Body of pancreas (tissue), 4 donors: Measurements from ENCODE around the gene PECR.

ENCODE experiments used
- CTCF ChIP-seq, 7 experiments: fragments of 450-650 bp in 4 of 7; fragments of 200-600 bp in 3 of 7; sonication (generic) in 3 of 7; IDR thresholded peaks; one replicate each; pipeline ENCODE4 v1.5.1; 2016 to 2019; ENCODE audit warnings: antibody characterized with exemption in 7 of 7
- POLR2A ChIP-seq, 3 donors: fragments of 450-650 bp; IDR thresholded peaks; one replicate each; pipeline ENCODE4 v1.6.1; 2016; ENCODE audit warnings: antibody characterized with exemption in 3 of 3, mild to moderate bottlenecking in 2 of 3

DNA sequence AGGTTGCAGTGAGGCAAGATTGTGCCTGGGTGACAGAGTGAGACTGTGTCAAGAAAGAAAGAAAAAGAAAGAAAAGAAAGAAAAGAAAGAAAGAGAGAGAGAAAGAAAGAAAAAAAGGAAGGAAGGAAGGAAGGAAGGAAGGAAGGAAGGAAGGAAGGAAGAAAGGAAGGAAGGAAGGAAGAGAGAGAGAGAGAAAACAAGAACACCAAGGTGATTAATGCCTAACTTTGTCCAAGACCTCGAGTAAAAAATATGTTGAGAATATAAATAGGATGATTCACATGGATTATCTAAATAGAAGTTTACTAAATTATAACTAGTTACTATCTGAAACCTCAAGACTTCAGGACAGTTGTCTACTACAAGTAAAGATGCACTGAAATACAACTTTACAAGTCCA is 7.2 kb downstream of the PECR start:
- no peak for TF ChIP-seq CTCF (IDR thresholded peaks at IDR 0.05)
- no peak for TF ChIP-seq POLR2A (IDR thresholded peaks at IDR 0.05)
